Trophoblast cell (in vitro differentiated cells and primary cell): ENCODE data around the gene TBX4.

Experiments used
- DNase-seq, 2 donors: peaks; one replicate each; pipeline ENCODE4 v3.0.0-alpha.2; 2016
- H2AFZ ChIP-seq: 2 replicates; pipeline ENCODE4 v1.6.1; 2013; ENCODE audit warnings: low read length, moderate library complexity, mild to moderate bottlenecking; ENCODE audit not compliant: insufficient read depth, poor library complexity
- H2AK5ac ChIP-seq: 2 replicates; pipeline ENCODE4 v1.6.1; 2013; ENCODE audit warnings: mild to moderate bottlenecking, low read length
- H2BK120ac ChIP-seq: 2 replicates; pipeline ENCODE4 v1.6.1; 2013; ENCODE audit warnings: low read length, mild to moderate bottlenecking, moderate library complexity; ENCODE audit not compliant: insufficient read depth, poor library complexity
- H2BK12ac ChIP-seq: 2 replicates; pipeline ENCODE4 v1.6.1; 2013; ENCODE audit warnings: mild to moderate bottlenecking, low read length, moderate library complexity
- H2BK5ac ChIP-seq: 2 replicates; pipeline ENCODE4 v1.6.1; 2013; ENCODE audit warnings: low read length, low read depth, moderate library complexity, mild to moderate bottlenecking; ENCODE audit not compliant: poor library complexity
- H3K14ac ChIP-seq: 2 replicates; pipeline ENCODE4 v1.6.1; 2013; ENCODE audit warnings: mild to moderate bottlenecking, low read length
- H3K18ac ChIP-seq: 2 replicates; pipeline ENCODE4 v1.6.1; 2013; ENCODE audit warnings: mild to moderate bottlenecking, low read length
- H3K23ac ChIP-seq: 2 replicates; pipeline ENCODE4 v1.6.1; 2013; ENCODE audit warnings: low read length
- H3K27ac ChIP-seq: 2 replicates; pipeline ENCODE4 v1.5.1; 2013; ENCODE audit warnings: low read depth, mild to moderate bottlenecking, inconsistent platforms, low read length, moderate library complexity
- H3K27me3 ChIP-seq: 2 replicates; pipeline ENCODE4 v1.6.1; 2013; ENCODE audit warnings: inconsistent platforms, mild to moderate bottlenecking, low read length, moderate library complexity; ENCODE audit not compliant: insufficient read depth
- H3K36me3 ChIP-seq, 2 experiments: 1 replicate in 1 of 2; 2 replicates in 1 of 2; pipeline ENCODE4 v1.6.1; 2013; ENCODE audit warnings: low read length in 2 of 2, mild to moderate bottlenecking in 2 of 2, moderate library complexity in 1 of 2; ENCODE audit not compliant: insufficient read depth in 2 of 2, control insufficient read depth in 1 of 2
- H3K4ac ChIP-seq: 2 replicates; pipeline ENCODE4 v1.6.1; 2013; ENCODE audit warnings: low read depth, mild to moderate bottlenecking, low read length, moderate library complexity
- H3K4me1 ChIP-seq, 2 experiments: 1 replicate in 1 of 2; 2 replicates in 1 of 2; pipeline ENCODE4 v1.6.1; 2013; ENCODE audit warnings: low read length in 2 of 2, mild to moderate bottlenecking in 2 of 2, moderate library complexity in 1 of 2; ENCODE audit not compliant: insufficient read depth in 2 of 2, control insufficient read depth in 1 of 2
- H3K4me2 ChIP-seq: 2 replicates; pipeline ENCODE4 v1.6.1; 2013; ENCODE audit warnings: inconsistent platforms, mild to moderate bottlenecking, low read length, moderate library complexity
- H3K4me3 ChIP-seq: 2 replicates; pipeline ENCODE4 v1.5.1; 2013; ENCODE audit warnings: mild to moderate bottlenecking, low read depth, low read length, inconsistent platforms
- H3K79me1 ChIP-seq: one replicate; pipeline ENCODE4 v1.6.1; 2013; ENCODE audit warnings: low read length
- H3K79me2 ChIP-seq: 2 replicates; pipeline ENCODE4 v1.6.1; 2013; ENCODE audit warnings: low read length, mild to moderate bottlenecking; ENCODE audit not compliant: control insufficient read depth, insufficient read depth, poor library complexity
- H3K9ac ChIP-seq: 2 replicates; pipeline ENCODE4 v1.6.1; 2013; ENCODE audit warnings: mild to moderate bottlenecking, low read length
- H3K9me3 ChIP-seq: 2 replicates; pipeline ENCODE4 v1.6.1; 2013; ENCODE audit warnings: low read depth, mild to moderate bottlenecking, control low read depth, inconsistent platforms, low read length; ENCODE audit not compliant: insufficient read depth
- H4K12ac ChIP-seq: 2 replicates; pipeline ENCODE4 v1.6.1; 2013; ENCODE audit warnings: low read depth, mild to moderate bottlenecking, low read length, moderate library complexity
- H4K8ac ChIP-seq: 2 replicates; pipeline ENCODE4 v1.6.1; 2013; ENCODE audit warnings: low read depth, mild to moderate bottlenecking, low read length, moderate library complexity
- H4K91ac ChIP-seq: one replicate; pipeline ENCODE4 v1.6.1; 2013; ENCODE audit warnings: low read depth, mild to moderate bottlenecking, low read length, moderate library complexity
- WGBS: extraction: QIAGEN DNeasy Blood & Tissue Kit; methylation state at CpG from one replicate; pipeline ENCODE4 v1.1.7; 2013; ENCODE audit warnings: missing lambda C conversion rate; ENCODE audit not compliant: insufficient read length, insufficient coverage; ENCODE audit errors: extremely low coverage; 5-methylcytosine and 5-hydroxymethylcytosine counted together

The TBX4 gene

DNA sequence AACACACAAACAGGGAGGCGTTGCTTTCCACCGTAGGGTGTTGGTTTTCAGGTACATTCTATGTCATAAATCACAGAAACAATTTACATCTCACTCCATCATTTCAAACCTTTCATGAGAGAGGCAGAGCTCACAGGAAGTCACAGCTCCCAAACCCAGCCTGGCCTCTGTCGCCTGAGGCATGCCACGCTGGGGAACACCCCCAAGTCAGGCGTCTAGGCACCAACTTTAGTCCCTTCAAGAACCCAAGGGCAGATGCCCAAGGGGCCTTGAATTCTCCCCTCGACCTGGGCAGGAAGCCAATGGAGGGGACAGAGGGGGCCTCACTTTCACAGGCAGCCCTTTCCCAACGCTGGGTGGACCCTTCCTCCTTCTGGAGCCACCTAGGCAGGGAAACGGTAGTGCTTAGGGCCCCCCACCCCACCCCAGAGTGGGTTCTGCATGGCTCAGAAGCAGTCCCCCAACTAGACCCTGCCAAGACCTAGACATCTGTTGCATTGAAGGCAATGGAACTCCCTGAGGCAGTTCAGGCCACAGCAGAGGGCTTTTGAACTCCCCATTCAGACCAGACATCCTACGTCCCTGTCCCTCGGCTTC, 10.6 kb downstream of the TBX4 start:
- H3K4ac ChIP-seq = no peak overlapping the region
- H3K4me3 ChIP-seq = no peak overlapping the region
- H3K27ac ChIP-seq = no peak overlapping the region
- H3K4me2 ChIP-seq = no peak overlapping the region
- no peak overlapping the region for H2BK12ac ChIP-seq
- no peaks in the 10 kb centered on the region for H3K79me2 ChIP-seq
- H3K27me3 ChIP-seq = peaks cover 55% of the 10 kb centered on the region
- H2BK120ac ChIP-seq = no peak overlapping the region
- no peak overlapping the region for H2AK5ac ChIP-seq
- no peak overlapping the region for H3K9ac ChIP-seq
- H4K8ac ChIP-seq = no peak overlapping the region
- H3K79me1 ChIP-seq = no peaks in the 10 kb centered on the region
- H4K12ac ChIP-seq = no peak overlapping the region
- H3K9me3 ChIP-seq = peaks cover 7% of the 10 kb centered on the region
- no peak overlapping the region for H2AFZ ChIP-seq
- DNase-seq = no peak
- no peaks in the 10 kb centered on the region for H3K36me3 ChIP-seq
- H3K14ac ChIP-seq = no peak overlapping the region
- H4K91ac ChIP-seq = no peak overlapping the region
- H3K18ac ChIP-seq = no peak overlapping the region
- no peak overlapping the region for H3K23ac ChIP-seq
- peaks cover 4 to 7% of the 10 kb centered on the region in 2 experiments for H3K4me1 ChIP-seq
- no CpG with 5 or more reads among the region's 10 CpGs for WGBS
- H2BK5ac ChIP-seq = no peak overlapping the region

- Histone ChIP-seq H2BK120ac (no peak overlapping the region), H3K36me3 (no peaks in the 10 kb centered on the region), H3K27ac (no peak overlapping the region), H2BK5ac (no peak overlapping the region), H3K27me3 (peaks cover 48% of the 10 kb centered on the region), H3K18ac (no peak overlapping the region), H4K12ac (no peak overlapping the region), H3K14ac (no peak overlapping the region), H3K9me3 (peaks cover 7% of the 10 kb centered on the region), H4K8ac (no peak overlapping the region), H3K23ac (no peak overlapping the region), H3K9ac (no peak overlapping the region), H3K4ac (no peak overlapping the region), H2BK12ac (no peak overlapping the region), H2AK5ac (no peak overlapping the region), H3K4me3 (no peak overlapping the region), H3K79me2 (no peaks in the 10 kb centered on the region), H4K91ac (no peak overlapping the region), H3K4me2 (no peak overlapping the region), H3K79me1 (no peaks in the 10 kb centered on the region), H2AFZ (no peak overlapping the region), H3K4me1 (peaks cover 7 to 9% of the 10 kb centered on the region in 2 experiments)
- WGBS = no CpG with 5 or more reads among the region's 12 CpGs
- DNase-seq = no peak
These were observed 11.3 kb downstream of the TBX4 start for GRCh38 chr17:61463316-61464129.

GRCh38 chr17:61464130-61464842, 12.1 kb downstream of the TBX4 start:
- Histone ChIP-seq H2AFZ (no peak overlapping the region), H3K4ac (no peak overlapping the region), H3K18ac (no peak overlapping the region), H3K79me1 (no peaks in the 10 kb centered on the region), H3K4me2 (no peak overlapping the region), H3K4me3 (no peak overlapping the region), H4K12ac (no peak overlapping the region), H3K23ac (no peak overlapping the region), H2AK5ac (no peak overlapping the region), H2BK120ac (no peak overlapping the region), H3K9ac (no peak overlapping the region), H3K4me1 (peaks cover 7 to 9% of the 10 kb centered on the region in 2 experiments), H3K9me3 (peaks cover 7% of the 10 kb centered on the region), H3K27ac (no peak overlapping the region), H4K91ac (no peak overlapping the region), H3K36me3 (no peaks in the 10 kb centered on the region), H2BK12ac (no peak overlapping the region), H3K79me2 (no peaks in the 10 kb centered on the region), H3K27me3 (peaks cover 40% of the 10 kb centered on the region), H4K8ac (no peak overlapping the region), H2BK5ac (no peak overlapping the region), H3K14ac (no peak overlapping the region)
- no CpG with 5 or more reads among the region's 21 CpGs for WGBS
- no peak for DNase-seq

DNA sequence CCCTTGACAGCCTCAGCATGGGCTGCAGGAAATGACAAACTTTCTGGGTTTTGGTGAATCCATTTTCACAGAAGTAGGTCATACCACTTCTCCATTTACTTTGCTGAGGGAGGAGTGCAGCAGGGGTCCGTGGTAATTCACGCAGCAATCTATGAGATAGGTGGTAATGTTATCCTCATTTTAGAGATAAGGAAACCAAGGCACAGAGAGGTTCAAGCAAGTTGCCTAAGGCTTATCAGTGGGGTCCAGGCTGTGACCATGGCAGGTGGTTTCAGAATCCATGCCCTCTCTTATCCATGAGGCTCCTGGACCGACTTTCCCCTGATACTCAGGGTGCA, 12.6 kb downstream of the TBX4 start:
- Histone ChIP-seq H3K79me1 (no peaks in the 10 kb centered on the region), H3K36me3 (no peaks in the 10 kb centered on the region), H2AFZ (no peak overlapping the region), H3K14ac (no peak overlapping the region), H2AK5ac (no peak overlapping the region), H3K79me2 (no peaks in the 10 kb centered on the region), H3K4me2 (no peak overlapping the region), H3K4ac (no peak overlapping the region), H3K23ac (no peak overlapping the region), H2BK120ac (no peak overlapping the region), H3K4me3 (no peak overlapping the region), H2BK12ac (no peak overlapping the region), H4K91ac (no peak overlapping the region), H3K9me3 (peaks cover 7% of the 10 kb centered on the region), H2BK5ac (no peak overlapping the region), H4K12ac (no peak overlapping the region), H3K9ac (no peak overlapping the region), H3K18ac (no peak overlapping the region), H3K4me1 (peaks cover 7 to 9% of the 10 kb centered on the region in 2 experiments), H4K8ac (no peak overlapping the region), H3K27me3 (peaks cover 35% of the 10 kb centered on the region), H3K27ac (no peak overlapping the region)
- WGBS = no CpG with 5 or more reads among the region's 3 CpGs
- no peak for DNase-seq
